HG02763 (cell line): ENCODE data around the gene SSC5D.

Experiments
- ATAC-seq: cut with Tn5 transposase; IDR thresholded peaks from one replicate; pipeline ENCODE4 v1.9.1; 2021; ENCODE audit warnings: mild to moderate bottlenecking, moderate library complexity; ENCODE audit not compliant: unreplicated experiment

The SSC5D gene

DNA sequence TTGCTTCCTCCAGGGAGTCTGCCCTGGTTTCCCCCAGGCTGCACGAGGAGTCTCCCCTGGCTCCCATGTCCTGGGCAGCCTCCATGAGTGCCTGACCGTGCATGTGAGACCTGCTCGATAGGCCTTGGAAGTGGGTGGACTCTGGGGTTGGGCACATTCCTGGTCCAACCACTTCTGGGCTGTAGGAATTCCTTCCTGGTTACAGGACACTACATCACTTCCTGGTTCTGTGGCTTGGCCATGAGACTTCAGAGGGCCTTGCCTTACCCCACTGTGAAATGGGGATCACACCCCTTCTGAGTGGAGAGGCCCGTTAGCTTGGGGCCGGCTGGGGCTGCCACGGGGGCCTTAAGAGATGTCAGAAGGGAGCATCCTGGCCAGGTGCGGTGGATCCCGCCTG lies 15.8 kb upstream of the SSC5D start:
- ATAC-seq: no peak

DNA sequence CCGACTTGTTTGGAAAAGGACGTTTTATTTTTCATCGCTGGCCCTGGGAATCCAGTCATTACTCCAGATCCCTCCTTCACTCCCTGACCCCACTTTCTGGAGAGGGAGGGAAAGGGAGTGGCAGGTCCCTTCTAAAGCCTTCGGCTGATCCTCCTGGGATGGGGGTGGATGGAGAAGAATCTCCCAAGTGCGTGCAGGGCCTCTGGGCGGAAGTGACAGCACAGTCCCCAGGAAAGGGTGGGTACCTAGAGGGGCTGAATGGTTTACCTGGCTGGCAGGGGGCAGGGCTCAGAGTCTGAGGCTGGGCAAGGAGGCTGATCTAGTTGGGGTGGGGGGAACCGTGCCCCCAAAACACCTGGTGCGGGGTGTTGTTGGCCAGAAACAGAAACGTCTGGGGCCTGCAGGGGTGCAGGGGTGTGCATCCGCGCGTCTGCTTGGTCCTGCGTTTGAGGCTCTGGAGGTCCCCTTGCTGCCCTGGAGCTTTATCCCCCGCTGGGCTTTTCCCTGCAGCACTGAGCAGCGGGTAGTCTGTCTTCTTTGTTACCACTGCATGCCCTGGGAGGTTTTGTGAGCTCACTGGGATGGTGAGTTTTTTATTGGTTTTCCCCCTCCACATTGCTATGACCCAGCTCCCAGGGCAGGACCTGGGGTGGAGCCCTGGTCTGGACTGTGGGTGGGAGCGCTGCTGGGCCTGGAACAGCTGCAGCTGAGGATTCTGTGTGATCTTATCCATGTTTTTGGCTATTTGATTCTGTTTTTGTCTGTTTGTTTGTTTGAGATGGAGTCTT lies 14.8 kb upstream of the SSC5D start:
- no peak for ATAC-seq

DNA sequence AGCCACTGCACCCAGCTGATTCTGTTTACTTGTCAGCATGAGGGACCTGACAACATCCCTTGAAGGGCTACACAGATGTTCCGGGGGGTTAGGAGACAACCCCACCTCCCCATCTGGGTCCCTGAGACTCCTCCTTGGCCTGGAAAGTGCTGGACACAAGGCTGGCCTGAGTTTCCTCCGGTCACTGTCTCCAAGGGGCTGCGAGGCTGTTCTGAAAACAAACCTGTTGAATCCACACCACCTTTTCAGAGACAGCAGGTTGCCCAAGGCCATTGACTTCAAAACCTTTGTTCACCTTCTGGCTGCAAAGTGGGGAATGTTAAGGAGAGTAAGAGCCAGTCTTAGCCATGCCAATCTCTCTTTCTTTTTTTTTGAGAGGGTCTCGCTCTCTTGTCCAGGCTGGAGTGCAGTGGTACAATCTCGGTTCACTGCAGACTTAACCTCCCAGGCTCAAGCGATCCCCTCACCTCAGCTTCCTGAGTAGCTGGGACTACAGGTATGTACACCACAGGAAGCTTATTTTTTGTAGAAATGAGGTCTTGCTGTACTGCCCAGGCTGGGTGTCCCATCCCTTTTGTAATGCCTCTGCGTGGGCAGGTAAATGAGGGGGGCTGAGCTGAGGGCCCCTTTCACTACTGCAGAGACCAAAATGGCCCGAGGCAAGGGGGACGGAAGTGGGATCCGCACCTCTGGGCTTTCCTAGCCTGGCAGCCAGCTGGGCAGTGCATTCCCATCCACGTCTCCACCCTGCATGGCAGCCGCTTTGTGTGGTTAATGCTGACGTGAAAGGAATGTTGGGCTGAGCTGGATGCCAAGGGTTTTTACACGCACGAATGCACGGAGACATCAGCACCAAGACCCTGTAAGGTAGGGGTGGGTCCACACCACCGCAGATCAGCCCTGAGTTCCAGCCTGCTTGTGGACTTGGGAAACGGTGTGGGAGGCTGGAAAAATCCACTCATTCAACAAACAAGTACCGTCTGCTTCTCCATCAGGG lies 13.7 kb upstream of the SSC5D start:
- ATAC-seq: no peak

DNA sequence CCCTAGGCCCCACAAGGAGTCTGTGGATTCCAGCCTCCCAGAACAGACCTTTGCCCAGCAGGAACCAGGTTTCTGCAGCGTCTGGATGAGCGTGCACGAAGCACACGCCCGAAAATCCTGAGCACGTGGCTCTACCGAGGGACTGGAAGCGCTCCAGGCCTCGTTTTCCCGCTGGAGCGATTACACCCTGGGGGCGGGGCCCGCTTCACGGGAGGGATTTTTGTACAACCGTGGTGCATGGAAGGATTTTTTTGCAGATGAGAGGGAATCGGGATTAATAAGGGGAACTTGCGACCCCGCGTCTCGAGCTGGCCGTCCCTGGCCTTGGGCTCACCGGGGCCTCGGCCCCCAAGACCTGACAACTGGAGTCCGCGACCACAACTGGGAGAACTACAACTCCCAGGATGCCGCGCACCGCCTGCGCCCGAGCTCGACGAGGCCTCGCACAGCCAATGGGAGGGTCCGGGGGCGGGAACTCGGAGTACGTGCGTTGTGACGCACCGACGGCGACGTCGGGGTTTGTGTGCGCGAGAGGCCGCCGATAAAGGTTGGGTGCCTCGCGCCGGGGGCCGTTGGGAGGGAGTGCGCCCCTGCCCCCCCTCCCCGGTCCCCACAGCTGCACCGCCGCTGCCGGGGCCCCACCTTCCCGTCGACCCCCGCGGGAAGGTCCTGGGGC lies 12.0 kb upstream of the SSC5D start, which contains the start of gene ZNF628:
Gene ZNF628, plus strand, starts transcription at position 518 of the 676 bp plus-strand sequence. CDS start 3,294 bp downstream, outside the sequence.
- peak; percentile 94 for ATAC-seq

DNA sequence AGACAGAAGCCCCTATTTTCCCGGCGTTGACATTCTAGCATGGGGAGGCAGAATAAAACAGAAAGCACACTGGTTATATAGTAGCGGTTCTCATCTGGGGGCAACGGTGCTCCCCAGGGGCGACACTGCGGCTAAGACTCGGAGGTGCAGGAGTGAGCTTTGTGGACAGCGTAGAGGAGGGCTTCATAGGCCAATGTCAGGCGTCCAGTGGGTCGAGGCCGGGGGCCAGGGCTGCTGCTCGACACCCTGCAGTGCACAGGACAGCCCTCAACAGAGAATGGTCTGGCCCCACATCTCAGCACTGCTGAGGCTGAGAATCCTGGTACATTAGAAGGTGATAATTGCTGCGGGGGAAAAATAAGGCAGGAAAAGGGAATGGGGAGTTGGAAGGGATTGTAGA lies 10.3 kb upstream of the SSC5D start:
- no peak for ATAC-seq

DNA sequence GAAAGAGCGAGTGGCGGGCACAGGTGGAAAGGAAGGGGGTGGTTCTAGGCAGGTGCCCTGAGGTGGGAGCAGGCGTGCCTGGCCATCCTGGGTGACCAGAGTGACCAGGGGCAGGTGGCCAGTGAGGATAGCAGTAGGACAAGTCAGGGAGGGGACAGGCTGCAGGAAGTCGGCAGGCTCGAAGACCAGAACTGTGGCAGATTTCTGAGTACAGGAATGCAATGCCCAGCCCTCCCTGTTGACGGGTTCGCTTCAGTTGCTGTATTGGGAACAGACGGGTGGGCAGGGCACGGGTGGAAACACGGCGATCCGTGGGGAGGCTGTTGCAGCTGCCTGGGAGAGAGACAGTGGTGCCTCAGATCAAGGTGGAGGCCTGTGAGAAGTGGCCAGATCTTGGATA lies 9.9 kb upstream of the SSC5D start:
- no peak for ATAC-seq

DNA sequence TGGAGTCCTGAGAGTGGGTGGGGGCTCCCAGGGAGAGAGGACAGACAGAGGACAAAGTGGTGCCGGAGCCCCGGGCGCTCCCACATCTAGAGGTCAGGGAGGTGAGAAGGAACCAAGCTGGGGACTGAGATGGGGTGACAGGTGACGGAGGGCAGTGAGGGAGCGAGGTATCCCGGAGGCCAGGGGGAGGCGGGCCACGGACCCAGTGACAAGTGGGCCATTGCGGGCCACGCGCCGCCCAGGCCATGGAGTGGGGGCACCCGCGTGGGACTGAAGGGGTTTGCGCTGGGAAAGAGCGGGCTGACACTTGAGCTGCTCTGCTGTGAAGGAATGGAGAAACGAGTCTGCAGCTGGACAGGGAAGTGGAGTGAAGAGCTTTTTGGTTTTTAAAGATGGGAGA lies 9.2 kb upstream of the SSC5D start:
- no peak for ATAC-seq

DNA sequence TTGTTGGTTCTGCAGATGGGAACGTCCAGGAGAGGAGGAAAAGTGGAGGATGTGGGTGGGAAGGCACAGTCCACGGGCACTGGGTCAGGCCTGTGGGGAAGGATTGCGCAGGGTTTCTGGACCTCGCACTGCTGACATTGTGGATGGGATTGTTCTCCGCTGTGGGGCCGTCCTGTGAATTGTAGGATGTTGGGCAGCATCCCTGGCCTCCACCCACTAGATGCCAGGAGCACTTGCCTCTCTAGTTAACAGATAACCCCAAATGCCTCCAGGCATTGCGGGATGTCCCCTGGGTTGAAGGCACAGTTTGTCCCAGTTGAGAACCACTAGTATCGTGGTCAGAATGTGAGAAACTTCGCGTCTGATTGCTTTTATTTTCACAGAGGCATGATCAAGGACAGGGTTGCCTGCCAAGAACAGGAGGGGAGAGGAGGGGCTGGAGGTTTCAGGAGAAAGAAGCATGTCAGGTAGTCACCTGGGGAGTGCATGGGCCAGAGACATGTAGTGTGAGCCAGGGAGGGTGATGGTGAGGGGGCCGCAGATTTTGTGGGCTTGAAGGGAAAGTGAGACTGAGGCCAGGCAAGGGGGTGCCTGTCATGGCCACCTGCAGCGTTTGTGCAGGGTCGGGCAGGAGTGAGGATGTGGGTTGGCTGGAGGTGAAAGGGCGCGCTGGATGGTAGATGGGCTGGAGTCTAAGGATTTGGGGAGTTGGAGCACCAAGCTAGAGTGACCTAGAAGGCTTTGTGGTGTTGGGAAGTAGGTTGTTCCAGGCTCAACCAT lies 8.6 kb upstream of the SSC5D start:
- no peak for ATAC-seq

DNA sequence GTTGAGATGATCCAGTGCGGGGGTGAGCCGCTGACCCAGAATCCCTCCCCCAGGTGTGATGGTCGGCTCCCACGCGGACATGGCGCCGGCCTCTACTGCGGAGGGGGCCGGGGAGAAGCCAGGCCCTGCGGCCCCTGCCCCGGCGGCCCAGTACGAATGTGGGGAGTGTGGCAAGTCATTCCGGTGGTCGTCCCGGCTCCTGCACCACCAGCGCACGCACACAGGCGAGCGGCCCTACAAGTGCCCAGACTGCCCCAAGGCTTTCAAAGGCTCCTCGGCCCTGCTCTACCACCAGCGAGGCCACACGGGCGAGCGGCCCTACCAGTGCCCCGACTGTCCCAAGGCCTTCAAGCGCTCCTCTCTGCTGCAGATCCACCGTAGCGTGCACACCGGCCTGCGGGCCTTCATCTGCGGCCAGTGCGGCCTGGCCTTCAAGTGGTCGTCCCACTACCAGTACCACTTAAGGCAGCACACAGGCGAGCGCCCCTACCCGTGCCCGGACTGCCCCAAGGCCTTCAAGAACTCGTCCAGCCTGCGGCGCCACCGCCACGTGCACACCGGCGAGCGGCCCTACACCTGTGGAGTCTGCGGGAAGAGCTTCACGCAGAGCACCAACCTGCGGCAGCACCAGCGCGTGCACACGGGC lies 7.0 kb upstream of the SSC5D start:
- no peak for ATAC-seq

DNA sequence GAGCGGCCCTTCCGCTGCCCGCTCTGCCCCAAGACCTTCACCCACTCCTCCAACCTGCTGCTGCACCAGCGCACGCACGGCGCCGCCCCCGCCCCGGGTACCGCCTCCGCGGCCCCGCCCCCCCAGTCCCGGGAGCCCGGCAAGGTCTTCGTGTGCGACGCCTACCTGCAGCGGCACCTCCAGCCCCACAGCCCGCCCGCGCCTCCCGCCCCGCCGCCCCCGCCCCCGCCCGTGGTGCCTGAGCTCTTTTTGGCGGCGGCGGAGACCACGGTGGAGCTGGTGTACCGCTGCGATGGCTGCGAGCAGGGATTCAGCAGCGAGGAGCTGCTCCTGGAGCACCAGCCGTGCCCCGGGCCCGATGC lies 6.5 kb upstream of the SSC5D start:
- ATAC-seq: no peak

DNA sequence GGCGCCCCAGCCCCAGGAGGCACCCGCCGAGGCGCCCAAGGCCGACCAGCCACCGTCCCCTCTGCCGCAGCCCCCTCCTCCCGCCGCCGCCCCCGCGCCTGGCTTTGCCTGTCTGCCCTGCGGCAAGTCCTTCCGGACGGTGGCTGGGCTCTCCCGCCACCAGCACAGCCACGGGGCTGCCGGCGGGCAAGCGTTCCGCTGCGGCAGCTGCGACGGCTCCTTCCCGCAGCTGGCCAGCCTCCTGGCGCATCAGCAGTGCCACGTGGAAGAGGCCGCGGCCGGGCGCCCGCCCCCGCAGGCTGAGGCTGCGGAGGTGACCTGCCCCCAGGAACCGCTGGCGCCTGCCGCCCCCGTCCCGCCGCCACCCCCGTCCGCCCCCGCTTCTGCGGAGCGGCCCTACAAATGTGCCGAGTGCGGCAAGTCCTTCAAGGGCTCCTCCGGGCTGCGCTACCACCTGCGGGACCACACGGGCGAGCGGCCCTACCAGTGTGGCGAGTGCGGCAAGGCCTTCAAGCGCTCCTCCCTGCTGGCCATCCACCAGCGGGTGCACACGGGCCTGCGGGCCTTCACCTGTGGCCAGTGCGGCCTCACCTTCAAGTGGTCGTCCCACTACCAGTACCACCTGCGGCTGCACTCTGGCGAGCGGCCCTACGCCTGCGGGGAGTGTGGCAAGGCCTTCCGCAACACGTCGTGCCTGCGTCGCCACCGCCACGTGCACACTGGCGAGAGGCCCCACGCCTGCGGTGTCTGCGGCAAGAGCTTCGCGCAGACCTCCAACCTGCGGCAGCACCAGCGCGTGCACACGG lies 5.9 kb upstream of the SSC5D start:
- no peak for ATAC-seq

DNA sequence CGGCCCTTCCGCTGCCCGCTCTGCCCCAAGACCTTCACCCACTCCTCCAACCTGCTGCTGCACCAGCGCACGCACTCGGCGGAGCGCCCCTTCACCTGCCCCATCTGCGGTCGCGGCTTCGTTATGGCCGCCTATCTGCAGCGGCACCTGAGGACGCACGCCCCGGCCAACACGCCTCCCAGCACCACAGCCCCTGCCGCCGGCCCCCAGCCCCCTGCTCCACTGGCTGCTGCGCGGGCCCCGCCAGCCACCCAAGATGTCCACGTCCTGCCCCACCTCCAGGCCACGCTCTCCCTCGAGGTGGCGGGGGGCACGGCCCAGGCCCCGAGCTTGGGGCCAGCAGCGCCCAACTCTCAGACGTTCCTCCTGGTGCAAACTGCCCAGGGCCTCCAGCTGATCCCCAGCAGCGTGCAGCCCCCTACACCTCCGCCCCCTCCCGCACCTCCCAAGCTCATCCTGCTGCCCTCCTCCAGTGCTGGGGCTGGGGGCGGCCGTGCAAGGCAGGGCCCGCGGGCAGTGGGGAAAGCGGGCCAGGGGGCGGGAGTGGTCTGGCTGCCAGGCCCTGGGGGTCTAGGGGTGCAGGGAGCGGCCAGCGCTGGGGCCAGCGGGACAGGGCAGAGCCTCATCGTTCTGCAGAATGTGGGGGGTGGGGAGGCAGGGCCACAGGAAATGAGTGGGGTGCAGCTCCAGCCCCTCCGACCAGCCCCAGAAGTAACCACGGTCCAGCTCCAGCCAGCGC lies 5.1 kb upstream of the SSC5D start:
- no peak for ATAC-seq

DNA sequence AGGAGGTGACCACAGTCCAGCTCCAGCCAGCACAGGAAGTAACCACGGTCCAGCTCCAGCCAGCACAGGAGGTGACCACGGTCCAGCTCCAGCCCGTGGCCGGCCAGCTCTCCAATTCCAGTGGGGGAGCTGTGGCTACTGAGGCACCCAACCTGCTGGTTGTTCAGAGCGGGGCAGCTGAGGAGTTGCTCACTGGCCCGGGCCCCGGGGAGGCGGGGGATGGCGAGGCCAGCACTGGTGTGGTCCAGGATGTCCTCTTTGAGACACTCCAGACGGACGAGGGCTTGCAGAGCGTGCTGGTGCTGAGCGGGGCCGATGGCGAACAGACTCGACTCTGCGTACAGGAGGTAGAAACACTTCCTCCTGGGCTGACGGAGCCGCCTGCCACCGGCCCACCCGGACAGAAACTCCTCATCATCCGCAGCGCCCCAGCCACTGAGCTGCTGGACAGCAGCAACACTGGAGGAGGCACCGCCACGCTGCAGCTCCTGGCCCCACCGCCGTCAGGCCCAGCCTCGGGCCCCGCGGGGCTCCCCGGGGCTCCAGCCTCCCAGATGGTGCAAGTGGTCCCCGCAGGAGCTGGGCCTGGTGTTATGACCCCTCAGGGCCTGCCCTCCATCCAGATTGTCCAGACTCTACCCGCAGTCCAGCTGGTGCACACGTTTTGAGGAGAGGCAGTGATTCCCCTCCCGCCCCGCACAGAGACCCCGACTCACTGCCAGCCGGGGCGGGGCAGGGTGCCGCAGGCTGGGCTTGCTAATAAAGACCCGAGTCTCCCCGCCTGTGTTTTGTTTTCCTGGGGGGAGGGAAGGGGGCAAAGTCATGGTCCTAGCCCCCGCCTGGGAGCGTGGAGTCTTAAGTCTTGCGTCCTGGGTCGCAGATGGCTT lies 4.3 kb upstream of the SSC5D start:
- ATAC-seq: no peak

DNA sequence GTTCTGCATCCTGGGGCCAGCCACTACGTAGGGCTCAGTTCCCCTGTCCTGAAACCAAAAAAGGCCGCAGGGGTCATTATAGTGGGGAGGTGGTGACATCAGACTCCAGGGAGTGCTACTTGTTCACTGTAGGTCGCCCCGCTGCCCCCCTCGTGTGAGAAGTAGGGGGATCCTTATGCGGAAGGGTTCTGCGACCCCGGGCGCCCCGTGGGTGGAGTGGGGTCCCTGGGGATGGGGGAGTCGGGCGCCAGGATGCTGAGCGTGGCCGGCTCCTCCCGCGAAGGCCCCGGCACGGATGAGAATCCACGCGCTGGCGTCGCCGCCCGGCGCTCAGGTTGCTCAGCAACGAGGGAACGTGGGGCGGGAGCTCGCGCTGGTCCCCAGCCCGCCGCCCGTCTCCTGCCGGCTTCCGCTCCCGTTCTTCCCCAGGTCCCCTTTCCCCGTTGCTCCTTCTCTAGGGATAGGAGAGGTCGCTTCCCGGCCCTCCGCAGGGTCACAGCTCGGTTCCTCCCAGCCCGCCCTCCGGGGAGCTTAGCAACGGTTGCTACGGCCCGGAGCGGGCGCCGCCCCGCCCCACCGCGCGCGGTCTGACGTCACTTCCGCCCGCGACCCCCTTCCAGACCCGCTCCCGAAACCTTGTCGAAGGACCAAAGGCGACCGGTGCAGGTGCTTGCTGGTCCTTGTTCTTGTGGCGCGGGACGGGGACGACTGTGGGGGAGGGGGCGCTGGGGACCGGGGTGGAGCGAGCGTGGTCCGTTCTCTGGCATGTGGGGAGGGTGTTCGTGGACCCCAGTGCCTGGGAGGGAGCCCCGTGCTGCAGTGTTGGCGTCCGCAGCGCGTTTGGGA lies 3.4 kb upstream of the SSC5D start, which contains the start of gene NAT14:
Gene NAT14, plus strand, starts transcription at position 596 of the 846 bp plus-strand sequence. CDS start 521 bp downstream, outside the sequence.
- no peak for ATAC-seq

DNA sequence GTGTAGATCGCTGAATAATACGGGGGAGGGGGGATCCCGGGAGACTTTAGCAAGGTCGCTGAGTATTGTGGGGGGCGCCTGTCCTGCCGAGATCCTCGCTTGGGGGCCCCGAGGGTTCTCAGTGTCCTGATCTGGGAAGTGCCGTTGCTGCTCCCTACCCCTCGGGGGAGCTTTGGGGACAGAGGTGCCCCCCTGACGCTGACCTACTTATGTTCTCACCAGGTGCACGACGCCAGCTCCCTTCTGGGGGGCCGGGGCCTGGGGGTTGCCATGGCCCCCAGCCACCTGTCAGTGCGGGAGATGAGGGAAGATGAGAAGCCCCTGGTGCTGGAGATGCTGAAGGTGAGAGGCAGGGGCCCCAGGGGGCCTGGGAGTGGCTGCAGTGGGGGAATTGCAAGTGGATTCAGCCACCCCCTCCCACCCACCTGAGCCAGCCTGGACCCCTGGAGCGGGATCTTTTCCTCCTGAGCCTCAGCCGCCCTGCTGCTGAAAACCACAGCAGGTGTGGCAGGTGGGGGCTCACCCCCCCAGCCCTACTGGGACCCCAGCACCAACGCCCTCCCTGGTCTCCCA lies 2.7 kb upstream of the SSC5D start:
- ATAC-seq: no peak
